ENCODE data around the gene STX1B.
"Not testable (repeated sequence)": the region's sequence is repeated elsewhere in the genome, so short reads cannot be mapped to it uniquely, and the experiment has no call there.

STX1B gene

DNA sequence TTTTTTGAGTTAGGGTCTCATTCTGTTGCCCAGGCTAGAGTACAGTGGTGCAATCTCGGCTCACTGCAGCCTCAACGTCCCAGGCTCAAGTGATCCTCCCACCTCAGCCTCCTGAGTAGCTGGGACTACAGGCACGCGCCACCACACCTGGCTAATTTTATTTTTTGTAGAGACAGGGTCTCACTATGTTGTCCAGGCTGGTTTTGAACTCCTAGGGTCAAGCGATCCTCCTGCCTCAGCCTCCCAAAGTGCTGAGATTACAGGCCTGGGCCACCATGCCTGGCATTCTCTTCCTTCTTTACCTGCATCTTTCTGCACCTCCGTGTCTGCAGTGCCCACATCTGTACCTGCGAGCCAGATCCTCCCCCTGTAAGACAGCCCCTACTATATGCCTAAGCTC lies 1.4 kb upstream of the STX1B start:
- DNase-seq, result not testable (repeated sequence)

DNA sequence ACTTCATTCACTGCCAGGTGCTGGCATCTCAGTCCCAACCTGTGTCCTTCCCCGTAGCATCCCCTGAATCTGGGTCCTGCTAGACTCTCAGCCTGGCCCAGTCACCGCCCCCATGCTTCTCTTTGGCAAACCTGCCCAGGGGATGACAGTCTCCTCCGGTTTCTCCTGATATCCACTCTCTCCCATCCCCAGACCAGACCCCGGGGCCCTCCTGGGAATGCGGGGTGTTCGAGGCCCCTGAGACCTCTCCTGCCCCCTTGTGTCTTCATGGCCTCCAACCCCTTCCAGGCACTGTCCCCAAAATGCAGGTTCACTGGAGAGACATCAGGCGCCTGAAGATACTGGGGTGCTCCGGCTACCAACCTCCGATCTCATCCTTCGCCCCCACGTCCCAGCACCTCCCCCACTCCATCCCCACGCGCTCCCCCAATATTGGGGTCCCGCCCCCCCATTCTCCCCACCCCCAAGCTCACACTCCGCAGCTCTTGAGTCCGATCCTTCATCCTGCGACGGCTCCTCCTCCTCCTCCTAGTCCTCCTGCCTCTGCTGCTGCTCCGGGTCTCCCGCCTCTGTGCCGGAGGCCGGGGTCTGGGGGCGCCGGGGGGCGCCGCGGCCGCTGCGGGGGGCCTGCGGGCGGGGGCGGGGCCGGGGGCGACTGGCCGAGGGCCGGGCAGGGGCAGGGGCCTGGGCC lies 399 bp downstream of the STX1B start:
- DNase-seq, result no peak

DNA sequence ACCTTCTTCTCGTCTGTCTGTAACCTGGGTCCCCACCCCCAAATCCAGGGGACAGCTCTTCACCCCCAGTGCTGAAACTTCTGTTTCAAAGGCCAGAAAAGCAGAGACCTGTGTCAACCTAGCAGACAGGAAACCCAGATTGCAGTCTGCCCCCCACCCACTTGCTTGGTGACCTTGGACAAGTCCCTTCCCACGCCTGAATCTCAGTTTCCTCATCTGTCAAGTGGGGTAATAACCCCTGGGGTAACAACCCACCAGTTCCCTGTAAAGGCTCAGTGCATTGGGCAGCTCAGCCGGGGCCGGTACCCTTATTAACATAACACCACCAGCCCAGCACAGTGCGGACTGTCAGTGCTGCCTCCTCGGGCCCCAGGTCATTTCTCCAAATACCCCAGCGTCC lies 1.3 kb downstream of the STX1B start:
- no peak for DNase-seq

DNA sequence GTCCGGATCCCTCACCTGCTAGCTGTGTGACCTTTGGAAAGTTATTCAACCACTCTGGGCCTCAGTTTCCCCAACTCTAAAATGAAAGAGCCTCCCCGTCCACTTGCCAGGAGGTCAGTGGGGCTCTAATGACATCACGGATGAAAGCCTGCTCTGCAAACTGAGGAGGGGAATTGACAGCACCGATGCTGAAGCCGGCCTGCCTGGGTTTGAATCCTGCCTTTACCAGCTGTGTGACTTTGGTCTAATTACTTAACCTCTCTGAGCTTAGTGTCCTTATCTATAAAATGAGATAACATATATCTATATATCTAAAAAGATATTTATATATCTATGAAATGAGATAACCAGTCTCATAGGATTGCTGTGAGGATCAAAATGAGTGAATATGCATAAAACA lies 1.9 kb downstream of the STX1B start:
- DNase-seq, result no peak

DNA sequence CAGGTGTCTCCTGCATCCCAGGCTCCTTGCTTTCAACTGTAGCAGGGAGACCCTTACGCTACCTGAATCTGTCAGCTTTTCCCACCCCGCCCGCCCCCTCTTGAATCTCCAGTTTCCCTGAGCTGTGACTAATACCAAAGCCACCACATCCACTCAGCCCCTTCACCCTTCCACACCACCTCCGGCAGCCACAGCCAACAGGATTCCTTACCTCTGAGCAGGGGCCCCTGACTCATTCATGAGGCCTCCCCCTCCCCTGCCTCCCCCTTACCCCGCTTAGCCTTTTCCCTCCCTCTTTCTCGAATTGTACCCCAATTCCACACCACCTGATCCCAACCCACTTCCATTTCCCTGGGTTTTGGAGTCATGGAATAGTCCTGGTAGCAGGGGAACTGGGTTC lies 2.3 kb downstream of the STX1B start:
- DNase-seq, result no peak

DNA sequence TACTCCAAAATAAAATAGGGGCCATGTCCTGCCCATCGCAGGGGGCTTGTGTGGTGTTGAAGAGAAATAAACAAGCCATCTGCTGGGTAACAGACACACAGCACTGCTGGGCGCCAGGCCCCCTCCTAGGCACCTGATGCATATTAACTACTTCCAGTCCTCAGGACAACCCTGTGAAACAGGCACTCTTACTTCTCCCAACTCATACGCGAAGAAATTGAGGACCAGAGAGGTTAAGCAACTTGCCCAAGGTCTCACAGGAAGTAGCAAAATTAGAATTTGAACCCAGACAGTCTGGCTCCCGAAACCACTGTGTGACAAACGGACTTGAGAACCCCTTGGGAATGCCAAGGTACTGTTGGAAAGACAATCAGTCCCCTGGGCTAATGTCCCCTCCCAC lies 2.8 kb downstream of the STX1B start:
- no peak for DNase-seq

DNA sequence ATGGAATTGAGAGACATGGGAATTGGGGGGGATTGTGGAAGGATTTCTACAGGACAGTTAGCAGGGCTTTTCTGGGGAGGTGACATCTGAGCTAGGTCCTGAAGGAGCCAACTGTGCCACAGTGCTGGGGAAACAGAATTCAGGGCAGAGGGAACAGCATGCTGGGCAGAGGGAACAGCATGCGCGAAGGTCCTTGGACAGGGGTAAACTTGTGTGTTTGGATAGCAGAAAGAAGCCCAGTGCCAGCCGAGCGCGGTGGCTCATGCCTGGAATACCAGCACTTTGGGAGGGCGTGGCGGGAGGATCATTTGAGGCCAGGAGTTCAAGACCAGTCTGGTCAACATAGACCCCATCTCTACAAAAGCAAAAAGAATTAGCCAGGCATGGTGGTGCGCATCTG lies 3.8 kb downstream of the STX1B start:
- DNase-seq, result no peak

DNA sequence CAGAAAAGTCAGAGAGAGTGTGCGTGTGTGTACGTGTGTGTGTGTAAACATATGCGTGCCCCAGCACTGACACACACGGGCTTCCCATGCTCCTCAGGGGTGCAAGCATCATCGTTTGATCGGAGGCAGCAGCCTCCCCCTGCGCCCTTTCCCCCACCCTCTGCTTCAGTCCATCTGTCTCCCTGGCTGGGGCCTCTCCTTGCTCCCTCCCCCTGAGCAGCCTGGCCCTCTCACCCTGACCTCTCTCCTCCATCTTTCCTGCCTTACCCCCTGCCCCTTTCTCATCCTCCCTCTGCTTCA lies 4.4 kb downstream of the STX1B start:
- DNase-seq, result no peak

DNA sequence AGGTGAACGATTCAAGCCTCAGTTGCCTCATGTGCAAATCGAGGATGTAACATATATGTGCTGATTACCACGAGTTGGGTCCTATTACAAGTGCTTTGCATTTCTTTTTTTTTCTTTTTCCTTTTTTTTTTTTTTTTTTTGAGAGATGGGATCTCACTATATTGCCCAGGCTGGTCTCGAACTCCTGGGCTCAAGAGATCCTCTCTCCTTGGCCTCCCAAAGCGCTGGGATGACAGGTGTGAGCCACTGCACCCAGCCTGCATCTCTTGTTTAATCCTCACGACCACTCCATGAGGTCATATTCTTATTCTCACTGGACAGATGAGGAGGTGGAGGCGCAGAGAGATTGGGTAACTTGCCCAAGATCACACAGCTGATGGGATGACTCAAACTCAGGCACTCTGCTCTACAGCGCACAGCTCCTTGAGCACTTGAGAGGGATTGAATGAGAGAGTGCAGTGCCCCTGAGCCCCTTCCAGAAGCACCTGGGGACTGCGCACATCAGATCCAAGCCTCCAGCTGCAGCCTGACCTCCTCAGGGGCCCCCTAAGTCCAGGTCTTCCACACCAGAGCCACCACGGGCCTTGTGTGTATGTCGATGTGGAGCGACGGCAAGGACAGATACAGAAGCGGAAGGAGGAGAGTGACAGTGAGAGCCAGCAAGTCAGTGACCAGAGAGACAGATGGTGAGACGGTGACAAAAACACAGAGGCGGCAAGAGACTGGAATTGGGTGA lies 4.9 kb downstream of the STX1B start:
- no peak for DNase-seq

DNA sequence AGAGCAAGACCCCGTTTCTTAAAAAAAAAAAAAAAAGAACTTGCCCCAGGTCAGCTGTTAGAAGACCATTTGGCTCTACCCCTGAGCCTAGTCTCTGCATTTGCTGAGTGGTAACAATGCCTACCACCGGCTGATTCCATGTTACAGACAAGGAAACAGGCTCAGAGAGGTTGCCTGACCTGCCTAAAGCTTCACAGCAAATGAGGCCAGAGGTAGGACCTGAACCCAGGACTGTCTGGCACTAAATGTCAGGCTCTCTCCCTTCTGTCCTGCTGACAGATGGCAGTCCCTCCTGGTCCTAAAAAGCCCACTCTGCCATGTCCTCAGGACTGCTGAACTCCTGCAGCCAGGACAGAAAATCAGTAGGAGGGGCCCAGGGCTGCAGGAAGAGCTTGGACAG lies 5.8 kb downstream of the STX1B start:
- DNase-seq, result no peak

DNA sequence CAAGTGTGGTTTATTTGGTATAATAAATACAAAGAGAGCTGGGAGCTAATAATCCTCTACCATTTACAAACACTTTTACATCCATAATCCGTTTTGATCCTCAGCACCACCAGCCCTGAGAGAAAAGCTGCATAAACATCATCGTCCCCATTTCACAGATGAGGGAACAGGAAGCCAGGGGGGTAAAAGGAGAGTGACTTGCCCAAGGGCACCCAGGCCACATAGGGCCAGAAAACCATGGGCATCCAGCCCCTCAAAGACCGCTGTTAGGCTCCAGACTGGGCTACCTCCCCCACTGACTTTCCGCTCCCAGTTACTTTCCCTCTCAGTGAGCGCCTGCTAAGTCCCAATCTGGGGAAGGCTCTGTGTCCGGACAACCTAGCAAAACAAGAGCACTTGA lies 6.7 kb downstream of the STX1B start:
- DNase-seq, result no peak

DNA sequence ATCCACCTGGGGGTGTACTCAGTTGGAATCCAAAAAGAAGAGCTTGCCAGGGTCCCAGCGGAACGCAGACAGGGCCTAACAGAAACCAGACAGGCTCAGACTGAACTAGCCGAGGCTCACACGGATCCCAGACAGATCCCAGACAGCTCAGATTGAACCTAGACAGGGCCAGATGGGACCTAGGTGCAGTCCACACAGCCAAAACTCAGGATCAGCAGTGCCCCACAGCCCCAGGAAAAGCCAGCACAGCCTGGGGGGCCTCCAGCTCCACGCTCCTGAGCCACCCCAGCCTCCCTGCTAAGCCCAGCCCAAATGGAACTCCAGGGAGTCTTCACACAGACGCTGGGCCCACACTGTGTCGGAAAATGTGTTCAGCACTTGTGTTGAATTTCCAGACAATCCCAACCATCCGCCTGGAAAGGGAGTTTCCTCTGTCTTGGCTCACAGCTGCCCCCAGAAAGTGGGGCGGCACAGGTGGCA lies 7.5 kb downstream of the STX1B start:
- no peak for DNase-seq

DNA sequence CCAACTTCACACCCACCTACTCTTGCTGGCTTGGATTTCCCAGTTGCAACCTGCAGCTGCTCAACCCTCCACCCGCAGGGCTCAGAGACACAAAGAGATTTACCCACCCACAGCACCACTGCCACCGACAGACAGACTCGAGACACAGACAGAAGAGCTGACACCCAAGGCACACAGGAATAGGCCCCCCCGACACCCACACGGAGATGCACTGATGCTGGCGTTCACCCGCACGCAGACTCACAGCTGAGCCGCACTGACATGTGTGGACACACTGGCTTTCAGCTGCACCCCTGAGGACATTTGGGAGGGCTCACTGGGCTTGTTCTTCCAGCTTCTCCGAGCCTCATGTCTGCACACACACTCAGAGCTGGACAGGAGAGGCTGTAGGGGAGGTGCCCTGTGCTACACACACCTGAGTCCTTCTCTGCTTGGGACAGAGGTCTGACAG lies 8.2 kb downstream of the STX1B start:
- no peak for DNase-seq

DNA sequence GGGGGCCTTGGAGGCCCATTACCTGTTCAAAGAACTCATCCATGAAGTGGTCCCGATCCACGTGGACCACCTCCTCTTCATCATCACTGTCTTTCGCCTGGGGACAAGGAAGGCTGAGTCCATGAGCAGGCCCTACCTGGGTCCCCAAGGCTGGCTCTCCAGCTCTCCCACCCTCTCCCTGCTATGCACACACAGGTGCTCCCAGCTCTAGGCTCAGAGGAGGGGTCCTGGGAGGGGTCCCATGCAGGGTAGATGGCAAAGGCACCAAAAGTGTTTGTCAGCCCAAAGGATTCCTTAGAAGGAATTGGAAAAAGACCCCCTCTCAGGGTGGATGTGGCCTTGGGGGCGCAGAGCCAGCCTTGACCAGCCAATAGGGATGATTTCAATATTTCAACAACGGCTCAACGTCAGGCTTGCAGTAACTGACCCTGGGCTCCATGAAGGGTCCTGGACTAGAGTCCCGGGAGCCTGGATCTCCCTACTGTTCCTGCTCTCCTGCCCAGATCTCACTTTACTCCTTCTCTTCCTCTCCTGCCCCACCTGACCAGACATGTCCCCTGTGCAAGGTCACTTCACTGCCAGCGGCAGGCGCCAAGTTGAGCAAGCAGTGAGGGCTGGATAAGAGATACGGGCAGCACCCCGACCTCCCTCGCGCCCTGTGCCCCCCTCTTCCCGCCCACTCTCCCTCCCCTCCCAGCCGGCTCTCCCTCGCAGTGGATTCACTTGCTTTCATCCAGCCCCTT lies 8.8 kb downstream of the STX1B start:
- no peak for DNase-seq

- no peak for DNase-seq
Observed at GRCh38 chr16:31000671-31001382, 9.6 kb downstream of the STX1B start.

DNA sequence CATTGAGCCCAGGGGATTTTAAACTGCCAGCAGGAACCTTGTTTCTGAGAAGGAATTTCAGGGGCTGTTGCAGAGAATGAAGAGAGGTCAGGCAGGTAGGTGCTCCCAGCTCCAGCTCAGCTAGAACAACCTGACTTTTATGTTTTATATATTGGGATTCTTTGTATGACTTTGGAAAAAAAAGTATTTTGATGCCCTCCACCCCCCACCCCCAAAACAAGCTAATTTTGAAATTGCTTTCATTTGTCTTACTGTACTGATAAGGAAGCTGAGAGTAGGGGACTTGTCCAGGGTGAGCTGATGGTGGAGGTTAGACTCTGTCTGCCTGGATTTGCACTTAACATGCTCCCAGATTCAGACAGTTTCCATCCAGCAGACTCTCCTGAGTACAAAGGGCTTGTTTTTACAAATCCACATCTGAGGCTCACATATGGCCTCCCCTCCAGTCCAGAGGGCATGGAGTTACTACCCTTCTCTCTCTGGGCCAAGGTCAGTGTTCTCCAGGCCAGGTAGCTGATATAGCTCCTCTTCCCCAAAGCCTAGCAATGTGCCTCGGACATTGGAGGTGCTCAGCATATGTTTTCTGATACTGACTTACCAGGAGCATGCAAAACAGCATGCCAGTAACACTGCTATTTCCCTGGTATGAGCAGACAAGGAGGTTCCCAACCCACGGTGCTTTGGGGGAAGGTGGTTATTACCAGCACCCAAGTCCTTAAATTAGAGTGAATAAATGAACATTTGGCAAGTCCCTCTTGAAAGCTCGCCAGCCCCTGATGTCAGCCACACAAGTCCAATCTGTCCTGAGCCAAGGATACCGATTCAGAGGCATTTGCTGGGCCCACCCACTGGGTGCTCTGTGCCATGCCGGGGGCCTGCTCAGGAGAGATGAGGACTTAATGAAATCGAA lies 11.3 kb downstream of the STX1B start:
- DNase-seq, result no peak

GRCh38 chr16:30997725-30998711 lies 12.4 kb downstream of the STX1B start:
- DNase-seq, result no peak

DNA sequence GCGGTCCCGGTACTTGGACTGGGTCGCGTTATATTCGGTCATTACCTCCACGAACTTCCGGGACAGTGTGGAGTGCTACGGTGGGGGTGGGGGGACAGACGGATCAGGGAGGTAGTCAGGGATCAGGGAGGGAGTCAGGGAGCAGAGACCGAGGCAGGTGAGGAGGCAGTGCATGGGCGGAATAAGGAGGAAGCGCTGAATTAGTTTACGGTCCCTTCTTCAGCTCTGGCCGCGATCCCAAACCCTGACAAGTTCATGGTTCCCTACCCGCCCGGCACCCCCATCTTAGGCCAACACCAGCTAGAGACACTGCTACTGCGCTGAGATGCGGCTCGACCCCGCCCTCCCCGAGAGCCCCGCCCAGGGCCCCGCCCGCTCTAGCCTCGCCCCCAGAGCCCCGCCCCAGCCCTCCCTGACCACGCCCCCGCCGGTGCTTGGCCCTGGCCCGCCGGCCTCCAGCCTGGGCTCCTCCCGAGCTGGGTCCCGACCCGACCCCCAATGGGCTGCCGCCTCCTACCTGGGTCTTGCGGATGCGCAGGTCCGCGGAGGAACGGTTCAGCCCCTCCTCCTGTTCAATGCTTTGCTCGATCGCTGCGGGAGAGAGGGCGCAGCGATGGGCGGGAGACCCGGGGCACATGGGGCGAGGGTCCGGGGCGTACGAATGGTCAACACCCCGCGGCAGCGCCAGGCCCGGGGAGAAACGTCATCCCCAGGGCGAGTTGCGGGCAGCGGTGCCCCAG lies 13.3 kb downstream of the STX1B start:
- DNase-seq, result peak; percentile 83 to 86

- no peak for DNase-seq
Observed at GRCh38 chr16:30996324-30996984, 14.0 kb downstream of the STX1B start.

DNA sequence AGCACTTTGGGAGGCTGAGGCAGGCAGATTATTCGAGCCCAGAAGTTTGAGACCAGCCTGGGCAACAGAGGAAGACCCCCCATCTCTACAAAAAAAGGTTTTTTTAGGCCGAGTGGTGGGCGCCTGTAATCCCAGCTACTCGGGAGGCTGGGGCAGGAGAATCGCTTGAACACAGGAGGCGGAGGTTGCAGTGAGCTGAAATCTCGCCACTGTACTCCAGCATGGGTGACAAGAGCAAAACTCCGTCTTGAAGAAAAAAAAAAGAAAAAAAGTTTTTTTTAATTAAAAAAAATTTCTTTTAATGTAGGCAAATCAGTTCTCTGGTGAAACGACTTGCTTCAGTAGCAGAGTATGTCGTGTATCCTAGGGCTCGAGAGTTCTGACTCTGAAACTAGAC lies 14.5 kb downstream of the STX1B start:
- DNase-seq, result no peak

All from CD4-positive, alpha-beta T cell treated with Interleukin-4 for 1 hour (primary cell).